ENCODE measurements around the gene HLA-DMA.

The HLA-DMA gene

GRCh38 chr6:32952817-32953739 is at the start of gene HLA-DMA:
TSS of gene HLA-DMA (minus strand) at chr6:32953097. CDS start at chr6:32953036, 61 bp downstream.
- peak; percentile 67 for DNase-seq

- DNase-seq: no peak
Observed at GRCh38 chr6:33001685-33002084, 48.8 kb upstream of the HLA-DMA start.

GRCh38 chr6:33000055-33000454 is 47.2 kb upstream of the HLA-DMA start:
- DNase-seq: peak; percentile 75

- DNase-seq: no peak
Observed at GRCh38 chr6:32995448-32995847, 42.6 kb upstream of the HLA-DMA start.

- DNase-seq: no peak
Observed at GRCh38 chr6:32993363-32993973, 40.6 kb upstream of the HLA-DMA start.

- DNase-seq: no peak
Observed at GRCh38 chr6:32991972-32992371, 39.1 kb upstream of the HLA-DMA start.

- DNase-seq: no peak
Observed at GRCh38 chr6:32989368-32989767, 36.5 kb upstream of the HLA-DMA start.

GRCh38 chr6:32984622-32985389 is 31.9 kb upstream of the HLA-DMA start:
- peak; percentile 94 for DNase-seq

GRCh38 chr6:32983964-32984621 is 31.2 kb upstream of the HLA-DMA start:
- no peak for DNase-seq

- DNase-seq: no peak
Observed at GRCh38 chr6:32983493-32983848, 30.6 kb upstream of the HLA-DMA start.

- no peak for DNase-seq
Observed at GRCh38 chr6:32982702-32983492, 30.0 kb upstream of the HLA-DMA start.

- DNase-seq: peak; percentile 31
Observed at GRCh38 chr6:32982084-32982701, 29.3 kb upstream of the HLA-DMA start.

GRCh38 chr6:32980488-32981038 is 27.7 kb upstream of the HLA-DMA start:
- no peak for DNase-seq

- no peak for DNase-seq
Observed at GRCh38 chr6:32979720-32980487, 27.0 kb upstream of the HLA-DMA start.

GRCh38 chr6:32977953-32978324 is 25.0 kb upstream of the HLA-DMA start:
- no peak for DNase-seq

GRCh38 chr6:32977272-32977952 is 24.5 kb upstream of the HLA-DMA start:
- DNase-seq: no peak

GRCh38 chr6:32976334-32977069 is 23.6 kb upstream of the HLA-DMA start:
- no peak for DNase-seq

- no peak for DNase-seq
Observed at GRCh38 chr6:32975886-32976285, 23.0 kb upstream of the HLA-DMA start.
